Lower leg skin (tissue), 3 donors: Measurements from ENCODE around the gene GLB1L2.

Experiments used
- CTCF ChIP-seq, 3 donors: fragments of 450-650 bp; IDR thresholded peaks; one replicate each; pipeline ENCODE4 v1.5.1; 2016; ENCODE audit warnings: antibody characterized with exemption in 3 of 3, mild to moderate bottlenecking in 3 of 3, moderate library complexity in 2 of 3
- POLR2A ChIP-seq, 2 donors: fragments of 450-650 bp; IDR thresholded peaks; one replicate each; pipeline ENCODE4 v1.6.1; 2016 to 2017; ENCODE audit warnings: antibody characterized with exemption in 2 of 2, mild to moderate bottlenecking in 1 of 2, moderate library complexity in 1 of 2

DNA sequence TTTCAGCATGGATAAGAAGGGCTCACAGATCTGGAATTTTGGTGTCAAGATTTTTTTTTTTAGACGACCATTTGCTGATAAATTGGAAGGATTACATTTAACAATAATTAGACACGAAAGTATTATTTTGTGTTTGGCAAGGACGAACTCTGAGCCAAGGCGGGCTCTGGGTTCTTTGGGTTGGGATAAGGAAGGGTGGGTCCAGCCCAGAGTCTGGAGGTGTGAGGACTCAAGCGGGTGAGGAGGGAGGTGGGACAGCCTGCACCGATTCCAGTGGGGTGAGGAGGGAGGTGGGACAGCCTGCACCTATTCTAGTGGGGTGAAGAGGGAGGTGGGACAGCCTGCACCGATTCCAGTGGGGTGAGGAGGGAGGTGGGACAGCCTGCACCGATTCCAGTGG is 76.1 kb downstream of the GLB1L2 start:
- no peak for TF ChIP-seq CTCF (IDR thresholded peaks at IDR 0.05)
- TF ChIP-seq POLR2A (IDR thresholded peaks at IDR 0.05): no peak
